Stimulated activated CD8-positive, alpha-beta memory T cell treated with anti-CD3 and anti-CD28 coated beads, Interleukin-12 subunit alpha, Interleukin-12 subunit beta, amount 100 ng/mL, for 24 hours (primary cell): ENCODE measurements around the gene ECE1.
"Not testable (repeated sequence)": the region's sequence is repeated elsewhere in the genome, so short reads cannot be mapped to it uniquely, and the experiment has no call there.

ENCODE experiments used
- DNase-seq: peaks from one replicate; pipeline ENCODE4 v3.0.0-alpha.2; 2020; ENCODE audit errors: extremely low read depth

ECE1 gene

GRCh38 chr1:21292984-21293536, 2.8 kb upstream of the ECE1 start:
- no peak for DNase-seq

- DNase-seq = no peak
Observed at GRCh38 chr1:21292503-21292983, 2.3 kb upstream of the ECE1 start.

GRCh38 chr1:21291964-21292363, 1.7 kb upstream of the ECE1 start:
- no peak for DNase-seq

GRCh38 chr1:21291184-21291583, 921 bp upstream of the ECE1 start:
- DNase-seq = no peak

- no peak for DNase-seq
Observed at GRCh38 chr1:21290546-21290944, 282 bp upstream of the ECE1 start.

GRCh38 chr1:21289127-21289526, 1.1 kb downstream of the ECE1 start:
- no peak for DNase-seq

GRCh38 chr1:21287905-21288514, 2.3 kb downstream of the ECE1 start:
- no peak for DNase-seq

- DNase-seq = not testable (repeated sequence)
Observed at GRCh38 chr1:21285386-21285785, 4.9 kb downstream of the ECE1 start.

- DNase-seq = no peak
Observed at GRCh38 chr1:21285055-21285372, 5.2 kb downstream of the ECE1 start.

- no peak for DNase-seq
Observed at GRCh38 chr1:21284206-21285054, 5.8 kb downstream of the ECE1 start.

GRCh38 chr1:21283524-21283923, 6.7 kb downstream of the ECE1 start:
- DNase-seq = no peak

GRCh38 chr1:21282020-21282419, 8.2 kb downstream of the ECE1 start:
- DNase-seq = not testable (repeated sequence)

GRCh38 chr1:21280482-21280881, 9.8 kb downstream of the ECE1 start:
- DNase-seq = no peak

GRCh38 chr1:21280011-21280471, 10.2 kb downstream of the ECE1 start:
- no peak for DNase-seq

GRCh38 chr1:21278860-21279845, 11.1 kb downstream of the ECE1 start:
- DNase-seq = no peak

- no peak for DNase-seq
Observed at GRCh38 chr1:21278208-21278859, 11.9 kb downstream of the ECE1 start.

GRCh38 chr1:21277180-21277579, 13.1 kb downstream of the ECE1 start:
- DNase-seq = no peak

GRCh38 chr1:21272540-21272939, 17.7 kb downstream of the ECE1 start:
- no peak for DNase-seq

- DNase-seq = no peak
Observed at GRCh38 chr1:21271550-21271949, 18.7 kb downstream of the ECE1 start.

GRCh38 chr1:21270086-21270689, 20.1 kb downstream of the ECE1 start:
- no peak for DNase-seq
